M059J (cell line): ENCODE results near the gene ABHD15. TPM values are rescaled to one million over a fixed set of nuclear protein-coding genes. Genes with fewer than 3 reads are reported as not detected.

ENCODE experiments used
- DNase-seq: peaks from one replicate; pipeline ENCODE4 v3.0.0-alpha.2; 2012; ENCODE audit warnings: low read depth
- total RNA-seq: library from RNA; depleted of rRNA; stranded (reverse); fragments of >200 nt; shearing (Covaris generic); gene quantifications from 2 replicates; pipeline ENCODE4 v1.2.3, GENCODE V29; 2014

The ABHD15 gene
- total RNA-seq, 1 experiment from 2014 or later: 6.3 TPM

- no peak for DNase-seq
These were observed 16.7 kb upstream of the ABHD15 start for GRCh38 chr17:29583324-29584248.

- no peak for DNase-seq
These were observed 15.9 kb upstream of the ABHD15 start for GRCh38 chr17:29582772-29583171.

- DNase-seq: no peak
These were observed 15.5 kb upstream of the ABHD15 start for GRCh38 chr17:29582254-29582765.

- no peak for DNase-seq
These were observed 14.9 kb upstream of the ABHD15 start for GRCh38 chr17:29581583-29582253.

- DNase-seq: peak; percentile 77
These were observed 13.3 kb upstream of the ABHD15 start for GRCh38 chr17:29579866-29580771.

- no peak for DNase-seq
These were observed 12.0 kb upstream of the ABHD15 start for GRCh38 chr17:29578626-29579485.

GRCh38 chr17:29577385-29578211 lies 10.8 kb upstream of the ABHD15 start:
- no peak for DNase-seq

GRCh38 chr17:29577001-29577370 lies 10.1 kb upstream of the ABHD15 start:
- no peak for DNase-seq

- DNase-seq: no peak
These were observed 9.6 kb upstream of the ABHD15 start for GRCh38 chr17:29576214-29577000.

- DNase-seq: no peak
These were observed 8.8 kb upstream of the ABHD15 start for GRCh38 chr17:29575511-29576213.

GRCh38 chr17:29574732-29575510 lies 8.1 kb upstream of the ABHD15 start:
- DNase-seq: no peak

GRCh38 chr17:29573871-29574731 lies 7.3 kb upstream of the ABHD15 start:
- DNase-seq: no peak

GRCh38 chr17:29573558-29573869 lies 6.7 kb upstream of the ABHD15 start:
- no peak for DNase-seq

GRCh38 chr17:29572691-29573557 lies 6.1 kb upstream of the ABHD15 start:
- DNase-seq: no peak

- no peak for DNase-seq
These were observed 5.2 kb upstream of the ABHD15 start for GRCh38 chr17:29571883-29572681.
